Neural crest cell (in vitro differentiated cells): ENCODE measurements around the gene ATAD5. TPM values are rescaled to one million over a fixed set of nuclear protein-coding genes. Genes with fewer than 3 reads are reported as not detected.

Experiments used
- DNase-seq: peaks from one replicate; pipeline ENCODE4 v3.0.0; 2021; ENCODE audit warnings: low read depth, mixed read lengths, low spot score
- H3K27ac Mint-ChIP-seq: one replicate; pipeline ENCODE4 v1.8.0; 2021; ENCODE audit warnings: mild to moderate bottlenecking, mixed read lengths; ENCODE audit not compliant: unreplicated experiment
- H3K27me3 Mint-ChIP-seq: 2 replicates; pipeline ENCODE4 v1.8.0; 2021; ENCODE audit warnings: low read depth, mild to moderate bottlenecking, mixed read lengths
- H3K36me3 Mint-ChIP-seq: 2 replicates; pipeline ENCODE4 v1.8.0; 2021; ENCODE audit warnings: low read depth, mild to moderate bottlenecking, mixed read lengths
- H3K4me1 Mint-ChIP-seq: 2 replicates; pipeline ENCODE4 v1.8.0; 2021; ENCODE audit warnings: mixed read lengths
- H3K4me3 Mint-ChIP-seq: one replicate; pipeline ENCODE4 v1.8.0; 2021; ENCODE audit warnings: mild to moderate bottlenecking, mixed read lengths
- H3K9me3 Mint-ChIP-seq: 2 replicates; pipeline ENCODE4 v1.8.0; 2021; ENCODE audit warnings: mixed read lengths
- CTCF ChIP-seq: fragments of 200-600 bp; sonication (generic); conservative IDR thresholded peaks from 2 replicates; pipeline ENCODE4 v1.5.0; 2021; ENCODE audit warnings: antibody characterized with exemption, mild to moderate bottlenecking
- total RNA-seq: library from RNA; stranded (reverse); gene quantifications from 2 replicates; pipeline ENCODE4 v1.2.1, GENCODE V29; 2021

The ATAD5 gene
- total RNA-seq, 1 donor from 2014 or later = 24.0 TPM

- peaks cover 2% of the 10 kb centered on the region for H3K9me3 Mint-ChIP-seq
- no peaks in the 10 kb centered on the region for H3K4me1 Mint-ChIP-seq
- H3K4me3 Mint-ChIP-seq = no peak overlapping the region
- H3K27ac Mint-ChIP-seq = no peak overlapping the region
- peaks cover 20% of the 10 kb centered on the region for H3K36me3 Mint-ChIP-seq
- DNase-seq = no peak
- H3K27me3 Mint-ChIP-seq = peaks cover 2% of the 10 kb centered on the region
- TF ChIP-seq CTCF = no peak
These were observed 37.4 kb upstream of the ATAD5 start for GRCh38 chr17:30794372-30794771.

- Mint-ChIP-seq H3K9me3 (peaks cover 2% of the 10 kb centered on the region), H3K4me3 (no peak overlapping the region), H3K27ac (no peak overlapping the region), H3K4me1 (no peaks in the 10 kb centered on the region), H3K36me3 (peaks cover 22% of the 10 kb centered on the region), H3K27me3 (no peaks in the 10 kb centered on the region)
- no peak for DNase-seq
- TF ChIP-seq CTCF = no peak
These were observed 35.8 kb upstream of the ATAD5 start for GRCh38 chr17:30796016-30796415.

- Mint-ChIP-seq H3K36me3 (peaks cover 27% of the 10 kb centered on the region), H3K9me3 (peaks cover 2% of the 10 kb centered on the region), H3K27ac (no peak overlapping the region), H3K27me3 (no peaks in the 10 kb centered on the region), H3K4me3 (no peak overlapping the region), H3K4me1 (no peaks in the 10 kb centered on the region)
- TF ChIP-seq CTCF = no peak
- DNase-seq = no peak
These were observed 30.1 kb upstream of the ATAD5 start for GRCh38 chr17:30801671-30802070.

- Mint-ChIP-seq H3K36me3 (peaks cover 18% of the 10 kb centered on the region), H3K4me1 (peaks cover 4% of the 10 kb centered on the region), H3K27ac (no peak overlapping the region), H3K27me3 (no peaks in the 10 kb centered on the region), H3K4me3 (no peak overlapping the region), H3K9me3 (no peaks in the 10 kb centered on the region)
- DNase-seq = no peak
- peak; percentile 47 for TF ChIP-seq CTCF
These were observed 25.8 kb upstream of the ATAD5 start for GRCh38 chr17:30805944-30806456.

GRCh38 chr17:30807896-30808295 lies 23.9 kb upstream of the ATAD5 start:
- no peak overlapping the region for H3K27ac Mint-ChIP-seq
- H3K27me3 Mint-ChIP-seq = no peaks in the 10 kb centered on the region
- no peak overlapping the region for H3K4me3 Mint-ChIP-seq
- no peak for TF ChIP-seq CTCF
- H3K36me3 Mint-ChIP-seq = peaks cover 11% of the 10 kb centered on the region
- no peak for DNase-seq
- peaks cover 4% of the 10 kb centered on the region for H3K4me1 Mint-ChIP-seq
- no peaks in the 10 kb centered on the region for H3K9me3 Mint-ChIP-seq

GRCh38 chr17:30808785-30809286 lies 22.9 kb upstream of the ATAD5 start:
- Mint-ChIP-seq H3K27ac (no peak overlapping the region), H3K4me1 (peaks cover 4% of the 10 kb centered on the region), H3K9me3 (no peaks in the 10 kb centered on the region), H3K27me3 (no peaks in the 10 kb centered on the region), H3K36me3 (peaks cover 3% of the 10 kb centered on the region), H3K4me3 (no peak overlapping the region)
- no peak for DNase-seq
- TF ChIP-seq CTCF = no peak
